Smooth muscle cell (in vitro differentiated cells): ENCODE data around the gene TLE7. TPM values are rescaled to one million over a fixed set of nuclear protein-coding genes. Genes with fewer than 3 reads are reported as not detected.
A peak's percentile ranks its signal among the peaks of the same experiment; 100 is the strongest.

Source experiments
- DNase-seq: peaks from one replicate; lab custom pipeline; 2025; ENCODE audit not compliant: unreplicated experiment; lab: John Stamatoyannopoulos, UW
- H2AFZ ChIP-seq: fragments of 200-600 bp; sonication (generic); 2 replicates; pipeline ENCODE4 v1.6.0; 2016; ENCODE audit warnings: antibody characterized with exemption, low read depth, mild to moderate bottlenecking
- H3F3A ChIP-seq: fragments of 200-600 bp; sonication (generic); 2 replicates; pipeline ENCODE4 v1.6.0; 2017; ENCODE audit warnings: antibody characterized with exemption, low read depth
- H3K27ac ChIP-seq: fragments of 200-600 bp; sonication (generic); 2 replicates; pipeline ENCODE4 v1.5.1; 2016; ENCODE audit warnings: low read depth, mild to moderate bottlenecking
- H3K27me3 ChIP-seq: fragments of 200-600 bp; sonication (generic); 2 replicates; pipeline ENCODE4 v1.6.1; 2016; ENCODE audit warnings: low read depth, mild to moderate bottlenecking
- H3K36me3 ChIP-seq: fragments of 200-600 bp; sonication (generic); 2 replicates; pipeline ENCODE4 v1.5.1; 2016; ENCODE audit warnings: low read depth
- H3K4me1 ChIP-seq: fragments of 200-600 bp; sonication (generic); 2 replicates; pipeline ENCODE4 v1.5.1; 2016; ENCODE audit warnings: low read depth
- H3K4me2 ChIP-seq: fragments of 200-600 bp; sonication (generic); 2 replicates; pipeline ENCODE4 v1.6.0; 2016; ENCODE audit warnings: mild to moderate bottlenecking
- H3K4me3 ChIP-seq: fragments of 200-600 bp; sonication (generic); 2 replicates; pipeline ENCODE4 v1.5.1; 2016; ENCODE audit warnings: mild to moderate bottlenecking
- H3K79me2 ChIP-seq: fragments of 200-600 bp; sonication (generic); 2 replicates; pipeline ENCODE4 v1.6.0; 2016; ENCODE audit warnings: low read depth, mild to moderate bottlenecking
- H3K9ac ChIP-seq: fragments of 200-600 bp; sonication (generic); 2 replicates; pipeline ENCODE4 v1.6.0; 2016; ENCODE audit warnings: low read depth
- H3K9me3 ChIP-seq: fragments of 200-600 bp; sonication (generic); replicated peaks from 2 replicates; pipeline ENCODE4 v1.5.1; 2016; ENCODE audit warnings: low read depth
- H4K20me1 ChIP-seq: fragments of 200-600 bp; sonication (generic); 2 replicates; pipeline ENCODE4 v1.6.0; 2016; ENCODE audit warnings: low read depth
- CTCF ChIP-seq: fragments of 200-600 bp; sonication (generic); IDR thresholded peaks from 2 replicates; pipeline ENCODE4 v1.5.1; 2017; ENCODE audit warnings: borderline replicate concordance, mild to moderate bottlenecking, antibody characterized with exemption; ENCODE audit not compliant: insufficient read depth, poor library complexity, severe bottlenecking
- WGBS: methylation state at CpG from one replicate; pipeline ENCODE4 v1.1.7; 2016; ENCODE audit warnings: low lambda C conversion rate; 5-methylcytosine and 5-hydroxymethylcytosine counted together
- polyA plus RNA-seq: library from polyadenylated mRNA; unstranded; fragments of >200 nt; fragmentation: Nextera tagmentation; extraction: Ambion mirVana; gene quantifications from 2 replicates; pipeline ENCODE4 v1.2.1, GENCODE V29; 2016
- total RNA-seq: library from RNA; depleted of rRNA; stranded (reverse); fragments of >200 nt; gene quantifications from 2 replicates; pipeline ENCODE4 v1.2.3, GENCODE V29; 2014

Gene TLE7
- total and polyA plus RNA-seq, 2 experiments from 2014 or later = not detected

GRCh38 chr16:71426069-71426879 is 15.6 kb downstream of the TLE7 start:
- no peak for DNase-seq
- Histone ChIP-seq H3K4me3 (peak overlapping the region; percentile 46), H2AFZ (peak overlapping the region; percentile 31), H3K27ac (no peak overlapping the region), H3K9ac (no peak overlapping the region), H3F3A (peaks cover 12% of the 10 kb centered on the region), H3K4me1 (no peaks in the 10 kb centered on the region), H3K27me3 (peaks cover 36% of the 10 kb centered on the region), H3K9me3 (no peaks in the 10 kb centered on the region), H3K4me2 (peak overlapping the region; percentile 74), H4K20me1 (no peaks in the 10 kb centered on the region), H3K79me2 (no peaks in the 10 kb centered on the region), H3K36me3 (no peaks in the 10 kb centered on the region)
- no peak for TF ChIP-seq CTCF
- under 1% methylated on average over 41 of the region's 48 CpGs for WGBS

- DNase-seq = no peak
- Histone ChIP-seq H3K9me3 (no peaks in the 10 kb centered on the region), H3K4me1 (no peaks in the 10 kb centered on the region), H2AFZ (peak overlapping the region; percentile 31), H3K27me3 (peaks cover 36% of the 10 kb centered on the region), H3K4me3 (peak overlapping the region; percentile 46), H3K36me3 (no peaks in the 10 kb centered on the region), H3K79me2 (no peaks in the 10 kb centered on the region), H3K9ac (no peak overlapping the region), H4K20me1 (no peaks in the 10 kb centered on the region), H3F3A (peaks cover 12% of the 10 kb centered on the region), H3K27ac (no peak overlapping the region), H3K4me2 (peak overlapping the region; percentile 74)
- 6% methylated on average over 11 of the region's 18 CpGs for WGBS
- no peak for TF ChIP-seq CTCF
Observed at GRCh38 chr16:71425746-71426068, 16.1 kb downstream of the TLE7 start.

GRCh38 chr16:71424626-71425025 is 17.2 kb downstream of the TLE7 start:
- Histone ChIP-seq H3K27me3 (peaks cover 36% of the 10 kb centered on the region), H3K9me3 (no peaks in the 10 kb centered on the region), H3K9ac (no peak overlapping the region), H4K20me1 (no peaks in the 10 kb centered on the region), H3K4me3 (no peak overlapping the region), H3K4me1 (no peaks in the 10 kb centered on the region), H3F3A (peaks cover 12% of the 10 kb centered on the region), H3K27ac (no peak overlapping the region), H3K36me3 (no peaks in the 10 kb centered on the region), H3K4me2 (no peak overlapping the region), H2AFZ (no peak overlapping the region), H3K79me2 (no peaks in the 10 kb centered on the region)
- 65% methylated on average over 6 of the region's 6 CpGs for WGBS
- no peak for TF ChIP-seq CTCF
- DNase-seq = no peak

GRCh38 chr16:71423865-71424264 is 18.0 kb downstream of the TLE7 start:
- Histone ChIP-seq H3K4me1 (no peaks in the 10 kb centered on the region), H3K4me3 (no peak overlapping the region), H2AFZ (no peak overlapping the region), H3K27me3 (peaks cover 36% of the 10 kb centered on the region), H3K9me3 (no peaks in the 10 kb centered on the region), H3K79me2 (no peaks in the 10 kb centered on the region), H3K27ac (no peak overlapping the region), H4K20me1 (no peaks in the 10 kb centered on the region), H3F3A (peaks cover 12% of the 10 kb centered on the region), H3K4me2 (no peak overlapping the region), H3K36me3 (no peaks in the 10 kb centered on the region), H3K9ac (no peak overlapping the region)
- 85% methylated on average over 7 of the region's 7 CpGs for WGBS
- TF ChIP-seq CTCF = no peak
- no peak for DNase-seq
